HEK293 (cell line): Measurements from ENCODE around the gene EPN1.

Source experiments
- CTCF ChIP-seq: fragments of 450-650 bp; formaldehyde crosslinking; IDR thresholded peaks from 2 replicates; pipeline ENCODE4 v1.5.1; 2016; ENCODE audit warnings: missing biosample characterization, missing genetic modification characterization
- PATZ1 ChIP-seq: fragments of 450-650 bp; formaldehyde crosslinking; IDR thresholded peaks from 2 replicates; pipeline ENCODE4 v1.5.1; 2016; ENCODE audit warnings: missing biosample characterization, missing genetic modification characterization
- REST ChIP-seq: fragments of 450-650 bp; formaldehyde crosslinking; IDR thresholded peaks from 2 replicates; pipeline ENCODE4 v1.5.1; 2016; ENCODE audit warnings: missing biosample characterization, missing genetic modification characterization
- ZBTB1 ChIP-seq: fragments of 450-650 bp; formaldehyde crosslinking; IDR thresholded peaks from 2 replicates; pipeline ENCODE4 v1.5.1; 2016; ENCODE audit warnings: missing biosample characterization, missing genetic modification characterization
- ZBTB20 ChIP-seq: fragments of 450-650 bp; formaldehyde crosslinking; IDR thresholded peaks from 2 replicates; pipeline ENCODE4 v1.5.1; 2016; ENCODE audit warnings: missing biosample characterization, missing genetic modification characterization

- TF ChIP-seq CTCF (no peak), ZBTB1 (no peak), PATZ1 (tag by site-specific recombination) (no peak), REST (no peak), ZBTB20 (tag by site-specific recombination) (no peak)
Observed at GRCh38 chr19:55690109-55690768, 15.2 kb downstream of the EPN1 start.
